SIG-M5 (cell line): ENCODE data around the gene ZNF616.

Experiments
- DNase-seq: peaks from one replicate; lab custom pipeline; 2025; lab: John Stamatoyannopoulos, UW

ZNF616 gene

DNA sequence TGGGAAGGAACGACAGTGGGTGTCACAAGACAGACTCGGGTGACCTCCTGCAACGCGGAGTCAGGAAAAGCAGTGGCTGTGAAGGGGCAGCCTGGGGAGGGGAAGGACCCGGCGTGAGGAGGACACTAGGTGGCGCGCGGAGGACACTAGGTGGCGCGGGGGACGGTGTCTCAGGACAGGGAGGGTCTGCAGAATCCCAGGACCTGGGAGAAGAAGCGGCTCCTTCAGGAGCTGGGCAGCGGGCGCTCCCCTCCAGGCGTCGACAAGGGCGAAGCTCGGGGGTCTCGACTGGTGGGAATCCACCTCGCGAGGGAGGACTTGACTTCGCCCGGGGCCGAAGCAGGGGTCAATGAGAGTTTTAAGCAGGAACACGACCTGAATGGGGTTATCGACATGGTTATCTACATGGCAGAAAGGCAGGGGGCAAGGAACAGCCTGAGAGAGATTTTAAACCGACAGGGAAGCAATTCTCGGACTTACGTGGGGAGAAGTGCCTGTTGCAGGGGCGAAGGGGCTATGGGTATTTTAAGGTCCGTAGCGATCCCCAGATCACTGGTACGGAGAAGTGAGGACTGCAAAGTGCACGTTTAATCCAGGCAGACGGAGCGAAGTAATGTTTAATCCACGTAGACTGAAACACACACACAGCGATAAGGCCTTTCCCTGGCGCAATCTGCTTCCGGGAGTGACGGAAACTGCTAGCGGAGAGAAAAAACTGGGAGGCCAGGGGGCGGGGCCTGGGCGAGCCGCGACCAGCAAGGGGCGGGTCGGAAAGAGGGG lies at the start of gene ZNF616:
ZNF616 (minus strand) TSS at position 687 of the 780 bp plus-strand sequence. CDS start 9,426 bp downstream, outside the sequence.
- DNase-seq, result peak; percentile 21

DNA sequence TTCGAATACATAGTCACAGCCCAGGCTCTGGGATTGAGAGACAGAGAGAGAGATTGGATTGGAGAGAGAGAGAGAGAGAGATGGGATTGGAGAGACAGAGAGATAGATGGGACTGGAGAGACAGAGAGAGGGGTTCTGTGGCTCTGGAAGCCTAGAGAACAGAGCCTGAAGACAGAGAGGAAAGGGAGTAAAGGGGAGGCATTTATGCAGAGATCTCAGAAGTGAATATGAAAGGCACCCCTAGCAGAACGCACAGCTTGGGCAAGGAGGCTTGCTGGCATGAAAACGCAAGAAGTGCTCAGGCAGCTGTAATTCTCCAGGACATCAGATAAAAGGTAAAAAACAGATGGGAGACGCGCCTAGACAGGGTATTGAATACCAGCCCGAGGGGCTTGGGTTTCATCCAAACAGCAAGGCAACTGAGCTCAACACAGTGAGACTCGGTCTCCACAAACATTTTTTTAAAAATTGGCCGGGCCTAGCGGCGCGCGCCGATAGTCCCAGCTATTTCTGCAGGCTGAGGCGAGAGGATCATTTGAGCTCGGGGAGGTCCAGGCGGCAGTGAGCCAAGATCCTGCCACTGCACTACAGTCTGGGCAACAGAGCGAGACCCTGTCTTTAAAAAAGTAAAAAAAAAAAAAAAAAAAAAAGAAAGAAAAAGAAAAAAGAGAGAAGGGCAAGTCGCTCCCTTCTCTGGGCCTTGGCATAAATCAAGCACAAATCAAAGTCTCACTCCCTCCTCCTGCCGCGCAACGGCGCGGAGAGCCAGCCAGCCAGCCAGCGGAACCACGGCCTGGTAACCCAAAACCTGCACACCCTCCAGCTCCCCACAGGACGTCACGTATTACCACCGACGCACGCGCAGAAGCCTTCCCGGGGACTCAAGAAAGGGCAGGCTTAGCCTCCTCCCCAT lies 49.3 kb upstream of the ZNF616 start:
- DNase-seq, result no peak

DNA sequence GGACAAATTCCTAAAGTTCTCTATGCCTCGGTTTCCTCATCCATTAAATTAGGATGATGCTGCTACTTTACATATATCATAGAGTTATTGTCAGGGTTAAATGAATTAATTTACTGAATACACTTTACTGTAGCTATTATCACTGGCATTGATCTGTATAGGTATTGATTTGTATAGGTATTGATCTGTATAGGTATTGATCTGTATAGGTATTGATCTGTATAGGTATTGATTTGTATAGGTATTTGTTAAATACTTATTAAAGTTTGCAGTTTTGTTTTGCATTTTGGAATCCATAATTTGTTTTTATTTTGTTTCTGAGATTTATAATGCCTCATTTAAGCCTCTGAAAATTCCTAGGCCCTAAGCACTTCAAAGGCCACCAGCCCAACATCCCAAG lies 47.7 kb upstream of the ZNF616 start:
- no peak for DNase-seq

DNA sequence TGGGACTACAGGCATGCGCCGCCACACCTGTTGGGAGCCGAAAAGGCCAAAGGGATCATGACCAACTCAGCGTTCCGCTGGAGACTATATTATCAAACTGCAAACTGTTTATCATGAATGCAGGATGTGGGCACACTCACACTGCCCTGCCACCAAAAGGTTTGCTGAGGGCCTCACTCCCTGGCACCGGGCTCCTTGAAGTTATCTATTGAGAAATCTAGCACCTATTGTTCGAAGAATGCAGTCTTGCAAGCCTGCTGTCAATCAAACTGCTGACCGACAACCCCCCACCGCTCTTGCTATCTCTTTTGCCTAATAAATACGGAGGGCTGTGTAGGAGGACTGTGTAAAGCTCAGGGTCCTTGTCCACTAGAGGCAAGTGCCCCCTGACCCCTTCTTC lies 36.8 kb upstream of the ZNF616 start:
- DNase-seq, result no peak

DNA sequence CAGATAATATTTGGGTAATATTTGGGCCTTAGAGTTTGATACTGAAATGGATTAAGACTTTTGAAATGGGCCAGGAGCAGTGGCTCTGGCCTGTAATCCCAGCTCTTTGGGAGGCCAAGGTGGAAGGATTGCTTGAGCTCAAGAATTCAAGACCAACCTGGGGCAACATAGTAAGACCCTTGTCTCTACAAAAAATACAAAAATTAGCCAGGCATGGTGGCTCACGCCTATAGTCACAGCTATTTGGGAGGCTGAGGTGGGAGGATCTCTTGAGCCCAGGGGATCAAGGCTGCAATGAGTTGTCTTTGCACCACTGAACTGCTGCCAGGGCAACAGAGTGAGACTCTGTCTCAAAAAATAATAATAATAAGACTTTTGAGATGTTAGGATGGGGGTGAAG lies 32.6 kb upstream of the ZNF616 start:
- DNase-seq, result no peak

DNA sequence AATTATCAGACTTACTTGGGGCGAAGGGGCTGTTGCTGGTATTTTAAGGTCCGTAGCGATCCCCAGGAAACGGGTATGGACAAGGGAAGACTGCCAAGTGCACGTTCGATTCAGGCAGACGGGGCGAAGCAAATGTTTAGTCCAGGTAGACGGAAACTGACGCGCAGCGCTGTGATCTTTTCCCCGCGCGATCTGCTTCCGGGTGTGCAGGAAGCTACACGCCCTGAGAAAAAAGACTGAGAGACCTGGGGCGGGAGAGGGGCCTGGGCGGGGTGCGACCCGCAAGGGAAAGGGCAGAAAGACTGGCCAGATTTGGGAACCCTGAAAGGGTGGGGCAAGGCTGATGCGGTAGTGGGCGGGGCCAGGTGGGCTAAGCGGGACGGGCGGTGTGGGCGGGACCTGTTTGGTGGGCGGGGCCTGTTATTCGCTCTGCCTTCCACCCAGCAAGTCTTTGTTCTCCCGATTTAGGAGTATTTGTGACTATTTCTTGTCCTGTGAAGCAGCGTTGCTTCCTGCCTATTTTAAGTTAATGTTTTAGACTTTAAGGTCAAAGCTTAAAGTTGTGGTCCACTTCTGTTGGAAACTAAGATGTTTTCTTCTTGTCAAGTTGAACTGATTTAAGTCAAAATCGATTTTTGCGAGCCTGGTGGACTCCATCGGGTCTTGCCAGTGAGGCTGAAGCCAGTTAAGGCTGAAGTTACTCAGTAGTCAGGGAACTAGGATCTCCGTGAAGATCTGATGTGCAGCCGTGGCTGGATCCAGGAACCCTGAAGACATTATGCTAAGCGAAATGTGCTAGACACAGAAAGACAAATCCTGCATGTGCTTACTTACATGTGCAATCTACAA lies 31.8 kb upstream of the ZNF616 start, which contains the start of gene ZNF836:
ZNF836 (minus strand) TSS at position 301 of the 849 bp plus-strand sequence. CDS start 3,549 bp downstream, outside the sequence.
- no peak for DNase-seq

DNA sequence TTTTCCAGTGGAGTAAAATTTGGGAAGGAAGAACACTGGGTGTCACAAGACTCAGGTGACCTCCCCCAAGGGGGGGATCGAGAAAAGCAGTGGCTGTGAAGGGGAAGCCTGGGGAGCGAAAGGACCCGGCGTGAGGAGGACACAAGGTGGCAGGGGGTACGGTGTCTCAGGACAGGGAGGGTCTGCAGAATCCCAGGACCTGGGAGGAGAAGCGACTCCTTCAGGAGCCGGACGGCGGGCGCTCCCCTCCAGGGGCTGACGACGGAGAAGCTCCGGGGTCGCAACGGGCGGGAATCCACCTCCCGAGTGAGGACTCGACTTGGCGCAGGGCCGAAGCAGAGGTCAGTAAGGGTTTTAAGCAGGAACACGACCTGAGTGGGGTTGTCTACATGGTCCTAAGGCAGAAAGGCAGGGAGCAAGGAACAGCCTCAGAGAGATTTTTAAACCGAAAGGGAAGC lies 31.2 kb upstream of the ZNF616 start:
- DNase-seq, result no peak

DNA sequence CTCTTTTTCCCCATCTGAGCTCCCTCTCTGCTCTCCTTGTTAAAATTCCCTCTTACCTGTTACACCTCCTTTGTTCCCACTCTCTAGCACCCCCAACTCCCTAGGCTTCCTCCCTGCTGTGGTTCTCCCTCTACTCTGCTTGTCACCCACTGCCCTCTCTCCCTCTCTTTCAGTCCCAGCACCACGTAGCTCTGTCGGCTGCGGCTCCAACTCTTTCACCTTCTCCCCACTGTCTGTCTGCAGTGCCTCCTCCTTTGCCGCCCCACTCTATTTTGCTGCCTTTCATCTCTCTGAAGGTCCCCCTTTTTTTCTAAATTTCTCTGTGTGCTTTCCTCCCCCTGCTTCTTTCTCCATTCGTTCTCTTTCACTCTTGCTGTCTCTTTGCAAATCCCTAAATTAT lies 30.6 kb upstream of the ZNF616 start:
- no peak for DNase-seq

DNA sequence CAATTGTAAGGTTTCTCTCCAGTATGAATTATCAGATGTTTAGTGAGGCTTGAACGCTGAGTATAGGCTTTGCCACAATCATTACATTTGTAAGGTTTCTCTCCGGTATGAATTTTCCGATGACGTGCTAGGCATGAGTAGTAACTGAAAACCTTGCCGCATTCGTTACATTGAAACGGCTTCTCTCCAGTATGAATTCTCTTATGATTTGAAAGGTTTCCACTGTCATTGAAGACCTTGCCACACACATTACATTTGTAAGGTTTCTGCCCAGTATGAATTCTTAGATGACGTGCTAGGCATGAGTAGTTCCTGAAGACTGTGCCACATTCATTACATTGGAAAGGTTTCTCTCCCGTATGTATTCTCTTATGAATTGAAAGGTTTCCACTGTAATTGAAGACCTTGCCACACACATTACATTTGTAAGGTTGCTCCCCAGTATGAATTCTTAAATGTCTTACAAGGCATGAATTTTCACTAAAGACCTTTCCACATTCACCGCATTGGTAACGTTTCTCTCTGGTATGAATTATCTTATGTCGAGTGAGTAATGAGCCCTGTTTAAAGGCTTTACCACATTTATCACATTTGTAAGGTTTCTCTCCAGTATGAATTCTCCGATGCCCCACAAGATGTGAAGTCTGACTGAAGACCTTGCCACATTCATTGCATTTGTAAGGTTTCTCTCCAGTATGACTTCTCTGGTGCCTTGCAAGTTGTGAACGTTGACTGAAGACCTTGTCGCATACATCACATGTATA lies 16.0 kb upstream of the ZNF616 start:
- DNase-seq, result no peak

DNA sequence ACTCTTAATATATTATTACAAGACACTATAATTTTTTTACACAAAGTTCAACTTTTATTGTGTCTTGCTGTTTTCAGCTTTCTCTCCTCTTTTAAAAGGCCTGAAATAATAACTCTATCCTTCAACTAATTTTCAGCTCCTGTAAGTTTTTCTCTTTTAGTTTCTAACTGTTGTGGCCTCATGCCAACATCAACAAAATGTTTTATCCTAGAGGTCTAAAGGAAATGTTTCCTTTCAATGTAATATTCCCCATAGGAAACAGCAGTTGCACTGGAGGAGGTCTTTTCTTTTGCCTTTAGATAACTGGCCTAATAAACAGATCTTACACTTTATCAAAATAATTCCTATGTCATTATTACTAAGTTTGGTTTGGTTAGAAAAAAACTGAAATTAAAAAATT lies 8.5 kb upstream of the ZNF616 start:
- DNase-seq, result no peak

DNA sequence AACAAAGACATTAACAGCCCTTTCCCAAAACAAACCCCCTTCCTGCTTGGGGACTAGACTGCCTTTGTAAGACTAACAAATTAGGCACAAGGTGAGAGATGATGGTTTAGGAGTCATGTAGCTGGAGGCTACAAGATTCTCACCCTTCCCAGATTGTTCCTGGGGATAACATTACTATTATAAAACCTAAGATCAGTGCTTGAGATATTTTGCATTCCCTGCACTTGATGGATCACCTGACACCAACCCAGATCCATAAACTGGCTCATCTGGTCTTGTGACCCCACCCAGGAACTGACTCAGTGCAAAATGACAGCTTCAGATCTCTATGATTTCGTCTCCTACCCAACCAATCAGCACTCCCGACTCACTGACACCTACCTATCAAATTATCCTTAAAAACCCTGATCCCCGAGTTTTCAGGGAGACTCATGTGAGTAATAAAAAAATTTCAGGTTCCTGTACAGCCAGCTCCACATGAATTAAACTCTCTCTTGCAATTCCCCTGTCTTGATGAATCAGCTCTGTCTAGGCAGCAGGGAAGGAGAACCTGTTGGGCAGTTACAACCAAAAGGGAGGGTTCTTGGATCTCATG lies 2.4 kb upstream of the ZNF616 start:
- no peak for DNase-seq

DNA sequence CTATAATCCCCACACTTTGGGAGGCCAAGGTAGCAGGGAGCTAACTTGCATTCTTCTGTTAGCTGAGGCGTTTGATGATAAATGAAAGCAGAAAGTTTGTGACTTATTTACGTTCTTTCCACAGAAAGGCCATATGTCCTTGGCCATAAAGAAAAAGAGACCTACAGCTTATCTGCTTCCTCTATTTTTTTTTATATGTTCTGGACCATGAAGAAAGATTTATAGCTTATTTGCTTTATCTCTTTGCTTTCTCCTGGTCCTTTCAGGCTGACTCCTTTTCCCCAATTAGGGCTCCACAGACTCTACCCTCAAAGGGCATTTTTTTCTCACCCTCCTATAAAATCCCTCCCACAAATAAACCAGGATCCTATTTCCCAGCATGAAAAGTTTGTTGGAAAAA lies 1.5 kb upstream of the ZNF616 start:
- no peak for DNase-seq

DNA sequence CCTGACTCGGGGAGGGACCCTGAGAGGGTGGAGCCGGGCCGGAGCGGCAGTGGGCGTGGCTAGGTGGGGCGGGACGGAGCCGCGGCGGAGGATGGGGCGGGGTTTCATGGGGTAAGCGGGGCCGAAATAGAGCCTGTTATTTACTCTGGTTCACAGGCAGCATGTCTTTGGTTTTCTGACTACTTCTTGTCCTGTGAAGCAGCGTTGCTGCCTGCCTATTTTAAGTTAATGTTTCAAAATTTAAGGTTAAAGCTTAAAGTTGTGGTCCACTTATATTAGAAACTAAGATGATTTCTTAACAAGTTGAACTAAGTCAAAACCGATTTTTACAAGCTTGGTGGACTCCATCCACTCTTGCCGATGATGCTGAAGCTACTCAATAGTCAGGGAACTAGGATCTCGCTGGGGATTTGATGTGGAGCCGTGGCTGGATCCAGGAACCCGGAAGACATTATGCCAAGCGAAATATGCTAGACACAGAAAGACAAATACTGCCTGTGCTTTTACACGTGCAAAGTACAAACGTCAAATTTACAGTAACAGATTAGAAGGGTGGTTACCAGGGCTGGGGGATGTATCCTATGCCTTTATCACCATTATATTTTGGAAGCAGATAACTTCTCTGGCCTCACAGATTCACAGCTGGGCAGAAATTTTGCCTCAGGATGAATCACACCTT lies 433 bp upstream of the ZNF616 start:
- no peak for DNase-seq

DNA sequence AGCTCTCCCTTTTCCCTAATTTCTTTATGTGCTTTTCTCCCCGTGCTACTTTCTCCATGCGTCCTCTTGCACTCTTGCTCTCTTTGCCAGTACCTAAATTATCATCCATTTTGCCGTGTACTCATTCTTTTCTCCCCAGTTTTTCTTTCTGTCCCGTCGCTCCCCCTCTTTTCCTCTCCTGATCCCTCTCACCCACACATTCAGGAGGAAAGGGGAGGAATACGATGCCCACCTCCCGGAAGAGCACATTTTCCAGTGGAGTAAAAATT lies 821 bp downstream of the ZNF616 start:
- no peak for DNase-seq

DNA sequence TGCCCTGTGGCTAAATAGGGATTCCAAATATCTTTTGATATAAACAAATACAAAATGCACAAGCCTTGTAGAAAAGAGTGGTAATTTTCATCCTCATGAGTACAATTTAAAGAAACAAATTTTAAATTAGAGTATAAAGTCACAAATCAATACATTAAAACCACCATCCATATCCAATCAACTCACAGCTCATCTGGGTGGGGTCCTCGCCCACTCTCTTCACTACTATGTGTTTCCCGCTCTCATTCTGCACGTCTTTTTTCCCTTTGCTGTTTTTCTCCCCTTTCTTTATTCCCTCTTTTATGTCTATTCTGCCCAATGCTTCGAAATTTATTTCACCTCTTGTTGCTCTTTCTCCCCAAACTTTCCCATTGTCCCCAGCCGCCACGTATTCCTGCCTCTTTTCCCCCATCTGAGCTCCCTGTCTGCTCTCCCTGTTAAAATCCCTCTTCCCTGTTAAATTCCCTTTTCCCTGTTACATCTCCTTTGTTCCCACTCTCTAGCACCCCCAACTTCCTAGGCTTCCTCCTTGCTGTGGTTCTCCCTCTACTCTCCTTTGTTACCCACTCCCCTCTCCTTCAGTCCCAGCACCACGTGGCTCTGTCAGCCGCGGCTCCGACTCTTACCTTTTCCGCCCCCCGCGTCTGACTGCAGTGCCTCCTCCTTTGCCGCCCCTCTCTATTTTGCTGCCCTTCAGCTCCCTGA lies 1.3 kb downstream of the ZNF616 start:
- no peak for DNase-seq

DNA sequence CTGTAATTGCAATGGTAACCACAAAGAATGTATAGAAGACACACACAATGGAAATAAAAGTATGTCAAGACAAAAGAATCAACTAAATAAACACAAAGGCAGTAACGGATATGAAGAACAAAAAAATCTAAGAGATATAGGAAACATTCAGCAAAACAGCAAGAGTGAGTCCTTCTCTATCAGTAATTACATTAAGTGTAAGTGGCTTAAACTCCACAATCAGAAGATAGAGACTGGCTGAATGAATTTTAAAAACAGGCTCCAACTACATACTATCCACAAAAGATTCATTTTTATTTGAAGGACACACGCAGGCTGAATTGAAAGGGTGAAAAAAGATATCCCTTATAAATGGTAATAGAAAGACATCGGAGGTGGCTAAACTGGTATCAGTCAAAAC lies 19.5 kb downstream of the ZNF616 start:
- DNase-seq, result no peak

DNA sequence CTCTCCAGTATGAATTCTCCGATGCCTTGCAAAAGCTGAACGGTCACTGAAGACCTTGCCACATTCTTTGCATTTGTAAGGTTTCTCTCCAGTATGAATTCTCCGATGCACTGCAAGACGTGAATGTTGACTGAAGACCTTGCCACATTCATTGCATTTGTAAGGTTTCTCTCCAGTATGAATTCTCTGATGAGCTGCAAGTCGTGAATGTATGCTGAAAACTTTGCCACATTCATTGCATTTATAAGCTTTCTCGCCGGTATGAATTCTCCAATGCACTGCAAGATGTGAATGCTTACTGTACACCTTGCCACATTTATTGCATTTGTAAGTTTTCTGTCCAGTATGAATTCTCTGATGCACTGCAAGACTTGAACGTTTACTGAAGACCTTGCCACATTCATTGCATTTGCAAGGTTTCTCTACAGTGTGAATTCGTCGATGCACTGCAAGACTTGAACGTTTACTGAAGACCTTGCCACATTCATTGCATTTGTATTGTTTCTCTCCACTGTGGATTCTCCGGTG lies 24.1 kb downstream of the ZNF616 start:
- DNase-seq, result no peak

DNA sequence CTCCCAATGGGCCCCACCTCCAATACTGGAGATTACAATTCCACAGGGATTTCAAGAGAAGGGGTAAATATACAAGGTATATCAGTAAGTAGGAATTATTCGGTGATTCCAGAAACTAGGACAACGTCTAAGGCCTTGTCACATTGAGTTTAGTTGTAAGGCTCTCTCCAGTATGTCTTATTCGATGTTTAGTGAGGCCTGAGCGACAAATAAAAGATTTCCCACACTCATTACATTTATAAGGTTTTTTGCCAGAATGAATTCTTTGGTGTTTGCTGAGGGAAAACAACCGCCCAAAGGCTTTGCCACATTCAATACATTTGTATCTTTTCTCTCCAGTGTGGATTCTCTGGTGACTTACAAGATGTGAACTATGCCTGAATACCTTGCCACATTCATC lies 25.0 kb downstream of the ZNF616 start:
- no peak for DNase-seq

DNA sequence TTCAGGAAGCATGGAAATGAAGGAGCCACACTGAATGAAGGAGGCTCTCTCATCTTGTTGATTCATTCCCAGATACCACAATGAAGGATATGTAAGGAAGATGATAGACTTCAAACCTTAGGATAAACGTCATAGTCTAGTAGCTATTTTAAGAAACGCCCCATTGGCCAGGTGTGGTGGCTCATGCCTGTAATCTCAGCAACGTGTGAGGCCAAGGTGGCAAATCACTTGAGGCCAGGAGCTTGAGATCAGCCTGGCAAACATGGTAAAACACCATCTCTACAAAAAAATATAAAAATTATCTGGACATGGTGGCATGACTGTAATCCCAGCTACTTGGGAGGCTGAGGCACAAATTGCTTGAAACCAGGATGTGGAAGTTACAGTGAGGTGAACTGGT lies 27.1 kb downstream of the ZNF616 start:
- DNase-seq, result no peak

DNA sequence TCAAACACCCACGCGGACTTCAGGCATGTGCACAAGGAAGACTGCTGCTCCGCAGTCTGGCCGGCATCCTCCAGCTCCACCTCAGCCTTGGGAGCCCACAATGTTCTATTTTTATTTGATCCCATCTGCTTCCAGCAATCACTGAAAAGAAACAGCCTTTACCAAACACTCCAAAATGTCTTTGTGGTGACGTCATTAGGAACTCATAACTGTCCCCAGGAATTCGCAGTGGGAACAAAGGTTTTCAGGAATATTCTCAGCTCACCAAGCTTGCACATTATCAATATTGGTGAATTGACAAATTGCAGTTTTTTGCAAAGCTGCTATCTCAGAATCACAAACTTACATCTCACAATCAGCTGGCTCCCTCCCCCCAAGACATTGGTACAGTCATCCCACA lies 29.0 kb downstream of the ZNF616 start:
- no peak for DNase-seq
